HEK293 (cell line): ENCODE results near the gene SKIL.

Experiments
- ZNF138 ChIP-seq: fragments of 450-650 bp; formaldehyde crosslinking; IDR thresholded peaks from 2 replicates; pipeline ENCODE4 v1.5.1; 2016; ENCODE audit warnings: missing biosample characterization, missing genetic modification characterization, borderline replicate concordance
- TF ChIP-seq, protein P1 (sequence below): fragments of 450-650 bp; formaldehyde crosslinking; IDR thresholded peaks from 2 replicates; pipeline ENCODE4 v1.5.1; 2016; ENCODE audit warnings: missing biosample characterization, missing genetic modification characterization
- TF ChIP-seq, protein P2 (sequence below): fragments of 450-650 bp; formaldehyde crosslinking; IDR thresholded peaks from 2 replicates; pipeline ENCODE4; 2016; ENCODE audit warnings: missing biosample characterization, missing genetic modification characterization

GRCh38 chr3:170368921-170369320 is 11.4 kb downstream of the SKIL start:
- TF ChIP-seq, protein P1, sequence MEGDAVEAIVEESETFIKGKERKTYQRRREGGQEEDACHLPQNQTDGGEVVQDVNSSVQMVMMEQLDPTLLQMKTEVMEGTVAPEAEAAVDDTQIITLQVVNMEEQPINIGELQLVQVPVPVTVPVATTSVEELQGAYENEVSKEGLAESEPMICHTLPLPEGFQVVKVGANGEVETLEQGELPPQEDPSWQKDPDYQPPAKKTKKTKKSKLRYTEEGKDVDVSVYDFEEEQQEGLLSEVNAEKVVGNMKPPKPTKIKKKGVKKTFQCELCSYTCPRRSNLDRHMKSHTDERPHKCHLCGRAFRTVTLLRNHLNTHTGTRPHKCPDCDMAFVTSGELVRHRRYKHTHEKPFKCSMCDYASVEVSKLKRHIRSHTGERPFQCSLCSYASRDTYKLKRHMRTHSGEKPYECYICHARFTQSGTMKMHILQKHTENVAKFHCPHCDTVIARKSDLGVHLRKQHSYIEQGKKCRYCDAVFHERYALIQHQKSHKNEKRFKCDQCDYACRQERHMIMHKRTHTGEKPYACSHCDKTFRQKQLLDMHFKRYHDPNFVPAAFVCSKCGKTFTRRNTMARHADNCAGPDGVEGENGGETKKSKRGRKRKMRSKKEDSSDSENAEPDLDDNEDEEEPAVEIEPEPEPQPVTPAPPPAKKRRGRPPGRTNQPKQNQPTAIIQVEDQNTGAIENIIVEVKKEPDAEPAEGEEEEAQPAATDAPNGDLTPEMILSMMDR (tag by site-specific recombination) = no peak
- TF ChIP-seq, protein P2, sequence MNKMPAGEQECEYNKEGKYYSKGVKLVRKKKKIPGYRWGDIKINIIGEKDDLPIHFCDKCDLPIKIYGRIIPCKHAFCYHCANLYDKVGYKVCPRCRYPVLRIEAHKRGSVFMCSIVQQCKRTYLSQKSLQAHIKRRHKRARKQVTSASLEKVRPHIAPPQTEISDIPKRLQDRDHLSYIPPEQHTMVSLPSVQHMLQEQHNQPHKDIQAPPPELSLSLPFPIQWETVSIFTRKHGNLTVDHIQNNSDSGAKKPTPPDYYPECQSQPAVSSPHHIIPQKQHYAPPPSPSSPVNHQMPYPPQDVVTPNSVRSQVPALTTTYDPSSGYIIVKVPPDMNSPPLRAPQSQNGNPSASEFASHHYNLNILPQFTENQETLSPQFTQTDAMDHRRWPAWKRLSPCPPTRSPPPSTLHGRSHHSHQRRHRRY = no peak
- no peak for TF ChIP-seq ZNF138 (tag by site-specific recombination)
